Pons (tissue), 1 donor: ENCODE data around the gene RAPGEF4.
"Not testable (repeated sequence)": the region's sequence is repeated elsewhere in the genome, so short reads cannot be mapped to it uniquely, and the experiment has no call there.

Source experiments
- DNase-seq: peaks from one replicate; pipeline ENCODE4 v3.0.0-alpha.2; 2016; ENCODE audit warnings: low spot score

RAPGEF4 gene

GRCh38 chr2:172726172-172726735 lies 9.4 kb upstream of the RAPGEF4 start:
- DNase-seq = no peak

GRCh38 chr2:172730411-172730810 lies 5.2 kb upstream of the RAPGEF4 start:
- no peak for DNase-seq

- no peak for DNase-seq
These were observed 699 bp upstream of the RAPGEF4 start for GRCh38 chr2:172734711-172735581.

DNA sequence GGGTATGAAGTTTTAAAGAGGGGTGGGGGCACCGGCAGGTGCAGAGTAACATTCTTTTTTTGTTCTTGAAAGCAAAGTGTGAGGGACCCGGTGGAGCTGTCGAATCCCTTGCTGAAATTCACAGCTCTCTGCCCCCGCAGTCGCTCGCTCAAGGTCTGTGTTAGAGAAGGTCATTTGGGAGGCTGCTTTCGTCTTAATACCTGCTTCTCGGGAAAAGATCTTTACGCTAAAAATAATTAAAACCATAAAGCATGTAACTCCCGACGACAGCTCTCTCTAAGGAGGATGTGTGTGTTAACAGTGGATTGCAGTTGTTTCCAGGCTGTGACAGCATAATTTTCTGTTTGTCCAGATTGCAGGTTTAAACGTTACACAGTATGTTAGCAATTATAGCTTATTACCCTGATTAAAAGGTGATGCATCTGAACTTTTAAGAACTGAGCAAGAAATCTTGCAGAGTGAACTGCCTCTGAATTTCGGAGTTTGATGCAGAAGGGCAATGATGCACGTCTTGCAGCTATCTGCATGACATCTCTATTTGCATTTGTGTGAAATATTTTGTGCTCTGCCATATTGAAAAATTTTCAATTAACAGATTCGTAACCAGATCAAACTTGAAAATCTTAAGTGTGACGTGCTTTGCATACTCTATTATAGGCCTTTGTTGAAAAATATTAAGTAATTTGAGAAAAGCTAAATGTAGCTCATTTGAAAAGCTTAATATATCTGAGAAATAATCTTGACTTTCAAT lies 954 bp downstream of the RAPGEF4 start:
- DNase-seq = no peak

- no peak for DNase-seq
These were observed 4.1 kb downstream of the RAPGEF4 start for GRCh38 chr2:172739661-172740266.

DNA sequence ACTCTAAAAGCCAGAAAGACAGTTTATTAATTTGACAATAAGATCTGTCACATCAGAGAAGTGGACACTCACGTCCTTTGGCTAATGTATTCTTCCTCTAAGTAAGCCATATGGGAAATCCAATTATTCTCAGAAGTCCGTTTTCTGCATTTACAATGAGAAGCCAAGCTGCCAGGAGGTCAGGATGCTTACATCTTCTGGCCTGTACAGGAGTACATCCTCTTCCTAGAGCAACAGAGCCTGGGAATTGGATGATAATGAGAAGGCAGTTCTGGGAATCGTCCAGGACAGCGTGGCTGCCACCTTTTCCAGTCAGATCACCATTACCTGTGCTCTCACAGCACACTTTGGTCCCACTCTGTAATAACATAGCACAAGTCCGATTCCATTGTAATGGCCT lies 5.2 kb downstream of the RAPGEF4 start:
- no peak for DNase-seq

DNA sequence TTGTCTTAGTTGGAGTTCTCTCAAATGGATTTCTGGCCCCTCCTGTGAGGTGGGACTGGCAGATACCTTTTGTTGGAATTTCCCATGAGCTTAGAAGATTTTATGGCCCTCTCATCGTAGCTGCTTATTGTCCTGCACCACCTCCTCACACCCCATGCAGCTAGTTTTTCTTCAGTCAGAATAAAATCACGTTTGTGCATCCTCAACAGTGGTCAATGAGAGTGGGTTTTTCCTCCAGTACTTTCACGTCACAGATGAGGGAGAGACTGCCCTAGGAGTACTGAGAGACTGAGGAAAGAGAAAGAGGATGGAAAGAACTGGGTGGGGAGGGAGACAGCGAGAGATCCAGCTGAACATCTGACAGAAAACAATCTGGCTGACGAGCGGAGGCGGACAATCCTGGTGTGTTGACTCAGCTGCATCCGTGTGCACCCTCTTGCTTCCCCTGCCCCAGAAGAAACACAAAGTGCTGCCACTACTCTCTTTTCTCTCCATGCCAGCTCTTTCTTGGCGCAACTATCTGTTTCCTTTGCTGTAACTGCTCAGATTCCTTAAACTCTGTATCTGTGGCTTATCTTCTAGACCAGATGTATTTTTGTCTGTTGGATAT lies 7.4 kb downstream of the RAPGEF4 start:
- DNase-seq = no peak

GRCh38 chr2:172743898-172744297 lies 8.3 kb downstream of the RAPGEF4 start:
- no peak for DNase-seq

GRCh38 chr2:172745636-172746035 lies 10.0 kb downstream of the RAPGEF4 start:
- no peak for DNase-seq

GRCh38 chr2:172748543-172748942 lies 12.9 kb downstream of the RAPGEF4 start:
- not testable (repeated sequence) for DNase-seq

GRCh38 chr2:172749388-172749787 lies 13.7 kb downstream of the RAPGEF4 start:
- no peak for DNase-seq

DNA sequence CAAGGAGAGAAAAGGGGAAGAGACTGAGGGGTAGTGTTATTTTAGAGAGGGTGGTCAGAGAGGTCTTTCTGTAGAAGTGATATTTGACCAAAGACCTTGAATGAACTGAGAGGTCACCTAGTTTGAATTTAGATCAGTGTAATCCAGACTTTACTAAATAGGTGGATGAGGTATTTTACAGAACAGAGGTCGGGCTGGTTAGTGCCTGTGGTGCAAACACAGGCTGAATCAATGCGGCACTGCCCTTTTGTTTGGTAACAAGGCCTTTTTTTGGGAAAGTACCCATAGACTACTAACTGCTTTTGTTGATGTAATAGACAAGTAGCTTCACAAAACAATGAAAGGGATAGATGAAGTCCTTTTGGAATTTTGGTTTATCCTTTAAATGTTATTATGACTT lies 15.9 kb downstream of the RAPGEF4 start:
- DNase-seq = no peak

- DNase-seq = no peak
These were observed 18.0 kb downstream of the RAPGEF4 start for GRCh38 chr2:172753610-172754009.

DNA sequence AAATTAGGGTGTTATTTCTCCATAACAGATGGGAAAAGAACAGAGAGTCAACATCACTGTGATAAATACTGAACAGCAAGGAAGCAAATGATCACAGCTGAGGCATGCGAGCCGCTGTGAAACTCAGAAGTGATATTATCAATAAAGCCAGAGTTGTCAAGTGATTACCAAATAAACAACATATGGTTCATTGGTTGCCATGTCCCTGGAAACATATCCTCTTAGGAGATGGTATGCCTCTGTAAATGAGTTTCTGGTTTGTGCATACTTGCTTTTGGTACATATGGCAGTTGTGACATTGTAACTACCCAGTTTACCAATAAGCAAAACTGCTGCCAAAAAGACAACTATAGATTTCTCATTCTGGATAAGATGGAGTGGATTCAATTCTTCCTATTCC lies 23.8 kb downstream of the RAPGEF4 start:
- no peak for DNase-seq

DNA sequence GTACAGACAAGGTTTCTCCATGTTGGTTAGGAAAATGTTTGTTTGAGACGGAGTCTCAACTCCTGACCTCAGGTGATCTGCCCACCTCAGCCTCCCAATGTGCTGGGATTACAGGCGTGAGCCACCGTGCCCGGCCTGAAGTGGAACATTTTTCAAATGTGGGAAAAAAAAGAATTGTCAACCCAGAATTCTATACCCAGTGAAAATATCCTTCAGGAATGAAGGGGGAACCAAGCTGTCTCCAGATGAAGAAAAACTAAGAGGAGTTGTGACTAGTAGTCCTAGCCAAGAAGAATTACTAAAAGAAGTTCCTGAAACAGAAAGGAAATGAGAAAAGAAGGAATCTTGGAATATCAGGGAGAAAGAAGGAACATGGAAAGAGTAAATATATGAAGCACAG lies 25.7 kb downstream of the RAPGEF4 start:
- no peak for DNase-seq

DNA sequence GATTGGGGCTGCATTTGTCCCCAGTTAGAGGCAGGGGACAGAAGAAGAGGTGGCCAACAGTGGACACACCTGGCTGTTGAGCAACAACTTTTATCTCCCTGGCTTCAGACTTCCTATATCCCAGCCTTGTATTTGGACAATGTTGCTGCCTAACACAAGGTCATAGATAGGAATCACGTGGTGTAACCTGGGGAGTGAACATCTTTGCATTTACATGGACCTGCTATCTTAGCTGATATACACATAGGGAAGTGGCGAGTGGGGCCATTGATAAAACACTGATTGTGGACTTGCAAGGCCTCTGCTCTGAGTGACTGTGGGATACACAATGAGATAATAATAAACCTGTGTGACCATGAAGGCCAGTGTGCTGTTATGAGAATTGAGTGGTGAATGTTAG lies 26.9 kb downstream of the RAPGEF4 start:
- DNase-seq = no peak

- no peak for DNase-seq
These were observed 27.4 kb downstream of the RAPGEF4 start for GRCh38 chr2:172763079-172763478.

DNA sequence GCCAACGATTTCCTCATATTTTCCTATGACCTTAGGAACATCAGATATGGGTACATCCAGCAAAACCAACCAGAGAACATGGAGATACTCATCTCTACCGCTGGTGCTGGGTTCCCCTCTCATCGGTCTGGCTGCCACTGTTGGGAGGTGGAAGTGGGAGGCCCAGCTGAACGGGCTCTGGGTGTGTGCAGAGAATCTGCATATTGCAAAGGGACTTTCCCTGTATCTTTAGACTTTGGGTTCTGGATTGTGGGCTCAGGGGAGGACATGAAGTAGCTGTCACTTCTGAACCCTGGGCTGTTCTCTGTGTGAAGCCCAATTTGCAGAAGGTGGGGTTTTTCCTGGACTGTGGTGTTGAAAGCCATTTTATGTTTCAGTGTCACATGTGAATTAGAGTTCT lies 30.0 kb downstream of the RAPGEF4 start:
- DNase-seq = no peak

DNA sequence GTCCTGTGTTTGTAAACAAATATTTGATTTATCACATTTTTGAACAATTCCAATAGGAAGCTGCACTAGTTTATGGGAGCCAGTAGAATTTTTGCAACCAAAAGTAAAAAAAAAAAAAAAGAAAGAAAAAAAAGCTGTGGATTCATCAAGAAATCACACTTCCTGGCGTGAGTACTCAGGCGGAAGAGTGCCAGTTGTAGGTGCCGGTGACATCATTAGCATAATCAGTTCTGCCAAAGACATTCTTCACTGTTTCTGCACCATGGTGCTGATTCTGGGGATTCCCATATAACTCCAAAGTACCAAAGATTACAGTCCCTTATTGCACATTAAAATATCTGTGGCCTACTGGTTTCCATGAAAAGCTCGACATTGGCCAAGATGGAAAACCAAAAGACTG lies 32.8 kb downstream of the RAPGEF4 start:
- DNase-seq = no peak

DNA sequence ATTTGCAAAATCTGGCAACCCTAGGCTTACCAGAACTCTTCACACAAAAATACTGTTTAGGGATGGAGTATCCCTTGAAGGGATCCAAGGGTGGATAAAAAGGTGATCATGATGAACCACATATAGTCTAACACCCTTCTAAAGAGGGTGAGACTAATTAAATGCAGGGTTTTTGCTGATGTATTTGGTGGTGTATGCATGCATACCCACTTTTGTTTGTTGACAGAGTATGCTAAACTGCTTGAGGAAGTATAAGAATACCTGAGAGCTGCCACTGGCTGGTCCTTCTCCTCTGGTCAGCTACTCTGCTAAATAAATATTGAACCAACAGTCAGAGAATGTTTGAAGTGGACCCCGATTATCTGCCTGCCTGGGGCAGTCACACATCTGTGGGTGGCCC lies 34.2 kb downstream of the RAPGEF4 start:
- DNase-seq = no peak

- no peak for DNase-seq
These were observed 35.2 kb downstream of the RAPGEF4 start for GRCh38 chr2:172770887-172771286.

DNA sequence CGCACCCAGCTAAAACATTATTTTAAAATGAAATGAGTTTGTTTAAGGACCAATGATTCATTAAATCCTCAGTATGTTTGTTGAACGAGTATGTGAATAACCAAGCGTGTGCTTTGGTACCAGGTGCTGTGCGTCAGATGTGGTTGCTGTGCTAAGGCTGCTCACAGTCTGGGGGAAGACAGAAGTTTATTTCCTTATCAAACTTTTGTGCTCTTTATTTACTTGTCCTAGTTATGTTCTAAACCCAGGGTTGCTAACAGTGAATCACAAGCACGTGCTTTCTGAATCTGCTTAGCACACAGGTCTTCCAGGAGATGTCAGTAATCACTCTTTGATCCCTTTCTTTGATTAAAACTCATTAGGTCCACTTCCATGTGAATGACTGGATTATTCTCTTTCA lies 37.0 kb downstream of the RAPGEF4 start:
- no peak for DNase-seq
